Measurements from ENCODE around the gene KCNQ1.

- no peak for TF ChIP-seq SMC3 (IDR thresholded peaks at IDR 0.05; ENCODE audit: low read depth, low read length)
- no peak for TF ChIP-seq TAF1 (IDR thresholded peaks at IDR 0.05; ENCODE audit: borderline replicate concordance, low read depth, low read length)
- TF ChIP-seq CTCF (IDR thresholded peaks at IDR 0.05), result no peak
- no peak for TF ChIP-seq USF2 (IDR thresholded peaks at IDR 0.05; ENCODE audit: borderline replicate concordance, low read depth, low read length)
- TF ChIP-seq GABPA (IDR thresholded peaks at IDR 0.05; ENCODE audit: low read depth), result no peak
- no peak for TF ChIP-seq EP300 (IDR thresholded peaks at IDR 0.05; ENCODE audit: borderline replicate concordance in 1 of 2, low read depth in 1 of 2, low read length in 1 of 2)
- no peak for TF ChIP-seq SIN3A (IDR thresholded peaks at IDR 0.05; ENCODE audit: borderline replicate concordance, low read depth, low read length)
- TF ChIP-seq RAD21 (IDR thresholded peaks at IDR 0.05; ENCODE audit: low read length), result no peak
- TF ChIP-seq RCOR1 (IDR thresholded peaks at IDR 0.05; ENCODE audit: low read length), result no peak
Measured at GRCh38 chr11:2693271-2694261, 248.8 kb downstream of the KCNQ1 start.

Data from SK-N-SH (cell line).